Breast epithelium (tissue), 4 donors: Measurements from ENCODE around the gene KIAA0040. TPM values are rescaled to one million over a fixed set of nuclear protein-coding genes. Genes with fewer than 3 reads are reported as not detected.

Source experiments
- DNase-seq, 2 donors: peaks; one replicate each; pipeline ENCODE4 v3.0.0-alpha.2; 2019; ENCODE audit warnings: low spot score in 2 of 2
- H3K27ac ChIP-seq, 2 donors: fragments of 200-600 bp; sonication (generic) in 1 of 2; one replicate each; pipeline ENCODE4 v1.5.1; 2016 to 2019; ENCODE audit warnings: mild to moderate bottlenecking in 1 of 2
- H3K27me3 ChIP-seq, 2 donors: fragments of 200-600 bp; sonication (generic) in 1 of 2; one replicate each; pipeline versions ENCODE4 v1.5.1 to v1.6.0; 2017 to 2019; ENCODE audit warnings: control low read depth in 1 of 2, mild to moderate bottlenecking in 1 of 2
- H3K36me3 ChIP-seq: fragments of 200-600 bp; one replicate; pipeline ENCODE4 v1.5.1; 2019
- H3K4me1 ChIP-seq, 2 donors: fragments of 200-600 bp; sonication (generic); one replicate each; pipeline ENCODE4 v1.5.1; 2016 to 2019; ENCODE audit warnings: control low read depth in 1 of 2
- H3K4me3 ChIP-seq, 3 donors: fragments of 200-600 bp; sonication (generic); 1 replicate in 2 of 3; 2 replicates in 1 of 3; pipeline ENCODE4 v1.5.1; 2016 to 2019; ENCODE audit warnings: mild to moderate bottlenecking in 3 of 3, moderate library complexity in 2 of 3
- H3K9me3 ChIP-seq, 2 donors: fragments of 200-600 bp; sonication (generic) in 1 of 2; one replicate each; pipeline ENCODE4 v1.5.1; 2016 to 2019; ENCODE audit warnings: control low read depth in 1 of 2
- CTCF ChIP-seq, 3 donors: fragments of 450-650 bp; IDR thresholded peaks; one replicate each; pipeline ENCODE4 v1.5.1; 2016 to 2017; ENCODE audit warnings: antibody characterized with exemption in 3 of 3, mild to moderate bottlenecking in 3 of 3, moderate library complexity in 3 of 3
- POLR2A ChIP-seq: fragments of 450-650 bp; IDR thresholded peaks from one replicate; pipeline ENCODE4 v1.6.1; 2016; ENCODE audit warnings: antibody characterized with exemption, mild to moderate bottlenecking, moderate library complexity
- POLR2AphosphoS5 ChIP-seq, 3 donors: sonication (generic); formaldehyde crosslinking; IDR thresholded peaks; one replicate each; pipeline ENCODE4 v1.6.1; 2017; ENCODE audit warnings: antibody characterized with exemption in 3 of 3
- intact Hi-C: fragments of 100-400 bp; cut with DNase I; formaldehyde crosslinking; loops from one replicate; pipeline ENCODE4 v1.15.1; 2023; ENCODE audit warnings: low total_unique reads
- total RNA-seq, 3 donors: library from RNA; depleted of rRNA; stranded (reverse); fragments of >200 nt; gene quantifications; one replicate each; pipeline ENCODE4 v1.1.0, GENCODE V29; 2016

The KIAA0040 gene
- total RNA-seq, 3 donors from 2014 or later: 43.6 to 160 (median 56.9) TPM

DNA sequence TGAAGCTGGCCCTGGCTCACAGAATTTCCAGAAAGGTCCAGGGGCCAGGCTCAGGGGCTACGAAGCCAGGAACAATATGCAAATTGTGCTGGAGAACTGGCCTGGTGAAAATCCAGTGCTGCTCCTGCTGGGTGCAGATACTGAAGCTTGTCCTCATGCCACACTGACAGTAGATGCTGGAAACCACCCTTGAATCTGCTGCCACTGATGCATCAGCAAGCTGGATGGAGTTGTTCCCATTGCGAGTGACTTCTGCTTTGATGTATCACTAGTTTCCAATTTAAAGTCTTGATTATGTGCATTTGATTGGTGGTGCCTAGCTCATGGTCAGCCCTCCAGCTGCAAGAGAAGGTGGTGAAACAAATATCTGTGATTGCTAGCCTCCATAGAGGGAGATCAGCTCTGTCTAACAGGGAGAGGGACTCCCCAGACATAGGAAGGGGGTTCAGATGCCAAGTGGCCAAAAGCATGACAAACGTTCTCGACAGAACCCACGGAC is 11.0 kb upstream of the KIAA0040 start:
- TF ChIP-seq POLR2A (no peak), POLR2AphosphoS5 (IDR thresholded peaks at IDR 0.05) (no peak), CTCF (IDR thresholded peaks at IDR 0.05) (no peak)
- intact Hi-C loops: no loop called here
- Histone ChIP-seq H3K4me3 (no peak overlapping the region), H3K27ac (no peak overlapping the region), H3K36me3 (no peaks in the 10 kb centered on the region), H3K4me1 (peaks cover 0 to 5% of the 10 kb centered on the region in 2 donors), H3K27me3 (no peaks in the 10 kb centered on the region), H3K9me3 (no peaks in the 10 kb centered on the region)
- DNase-seq: no peak

DNA sequence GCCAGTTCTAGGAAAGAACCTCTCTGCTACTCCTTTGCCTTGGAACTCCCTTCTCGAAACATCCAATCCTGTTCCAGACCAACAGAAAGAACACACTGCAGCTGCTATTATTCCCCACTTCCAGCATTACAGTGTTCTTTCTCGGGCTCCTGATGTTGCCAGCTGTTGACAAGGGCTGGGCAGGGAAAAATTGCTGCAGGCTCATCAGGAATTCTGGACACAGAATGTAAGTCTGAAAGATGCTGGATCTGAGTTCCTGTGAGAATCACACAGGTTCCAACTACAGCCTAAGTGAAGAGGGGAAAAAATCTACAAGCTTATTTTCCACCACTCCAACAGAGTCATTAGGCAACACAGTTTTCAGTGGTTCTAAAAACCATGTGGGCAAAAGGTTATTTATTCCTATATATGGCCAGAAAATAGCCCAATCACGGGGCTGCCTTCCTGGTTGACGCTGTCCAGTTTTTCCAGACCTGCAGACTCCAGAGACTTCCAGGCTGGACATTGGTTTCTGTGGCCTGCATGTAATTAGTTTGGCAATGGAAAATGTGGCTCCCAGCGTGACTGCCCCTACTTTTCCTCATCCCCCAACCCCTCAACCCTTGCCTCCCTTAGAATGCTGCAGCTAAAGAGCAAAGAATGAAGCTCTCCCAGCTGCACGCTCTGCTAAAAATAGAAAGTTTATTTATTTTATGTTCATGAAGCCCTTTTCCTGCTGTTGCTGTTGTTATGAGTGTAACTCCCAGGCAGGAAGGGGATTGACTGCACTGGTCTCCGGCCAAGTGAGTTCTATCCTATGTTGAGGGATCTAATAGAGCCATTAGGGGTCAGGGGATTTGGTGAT is 8.3 kb upstream of the KIAA0040 start:
- Histone ChIP-seq H3K27me3 (no peaks in the 10 kb centered on the region), H3K9me3 (no peaks in the 10 kb centered on the region), H3K27ac (peak overlapping the region; percentile 15 to 78), H3K4me3 (no peak overlapping the region), H3K36me3 (no peaks in the 10 kb centered on the region), H3K4me1 (peaks cover 0 to 5% of the 10 kb centered on the region in 2 donors)
- intact Hi-C loops: no loop called here
- TF ChIP-seq POLR2AphosphoS5 (IDR thresholded peaks at IDR 0.05): no peak
- TF ChIP-seq CTCF (IDR thresholded peaks at IDR 0.05): no peak
- TF ChIP-seq POLR2A: no peak
- DNase-seq: no peak

- Histone ChIP-seq H3K4me3 (no peak overlapping the region), H3K27ac (no peak overlapping the region)
- TF ChIP-seq POLR2A (no peak), CTCF (IDR thresholded peaks at IDR 0.05) (no peak), POLR2AphosphoS5 (IDR thresholded peaks at IDR 0.05) (no peak)
Observed at GRCh38 chr1:175198332-175198731, 5.8 kb upstream of the KIAA0040 start.

GRCh38 chr1:175197531-175197930 is 5.0 kb upstream of the KIAA0040 start:
- peaks cover 0 to 8% of the 10 kb centered on the region in 2 donors for H3K4me1 ChIP-seq
- intact Hi-C loops: no loop called here
- TF ChIP-seq POLR2AphosphoS5 (IDR thresholded peaks at IDR 0.05) (peak in 1 of 3 donors; percentile 23), POLR2A (no peak)
- no peaks in the 10 kb centered on the region for H3K36me3 ChIP-seq
- peak in 1 of 2 donors; percentile 67 for DNase-seq
- no peak overlapping the region for H3K4me3 ChIP-seq
- no peaks in the 10 kb centered on the region for H3K27me3 ChIP-seq
- H3K9me3 ChIP-seq: no peaks in the 10 kb centered on the region
- H3K27ac ChIP-seq: peak overlapping the region; percentile 52 to 67

More at GRCh38 chr1:175198332-175198731, 5.8 kb upstream of the KIAA0040 start:
- no peaks in the 10 kb centered on the region for H3K27me3 ChIP-seq
- no peaks in the 10 kb centered on the region for H3K9me3 ChIP-seq
- H3K36me3 ChIP-seq: no peaks in the 10 kb centered on the region
- no peak for DNase-seq
- intact Hi-C loops: no loop called here
- H3K4me1 ChIP-seq: peaks cover 0 to 8% of the 10 kb centered on the region in 2 donors

DNA sequence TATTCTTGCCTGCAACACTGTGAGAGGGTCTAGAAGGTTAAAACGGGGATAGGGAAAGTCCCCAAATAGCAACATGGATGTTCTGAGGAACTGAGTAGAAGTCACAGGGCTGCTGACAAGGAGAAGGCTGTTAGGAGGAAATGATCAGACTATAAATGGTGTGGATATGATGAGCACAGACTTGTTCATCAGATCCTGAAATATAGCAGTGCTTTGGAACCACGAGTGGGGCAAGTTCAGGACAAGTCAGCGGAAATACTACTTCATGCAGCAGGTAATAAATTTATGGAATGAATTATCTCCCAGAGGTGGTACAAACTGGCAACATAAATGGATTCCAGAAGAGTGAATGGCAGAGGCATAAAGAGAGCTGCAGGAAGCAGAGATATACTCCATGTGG is 3.2 kb upstream of the KIAA0040 start:
- no peaks in the 10 kb centered on the region for H3K27me3 ChIP-seq
- no peak for TF ChIP-seq POLR2AphosphoS5 (IDR thresholded peaks at IDR 0.05)
- no peak for TF ChIP-seq POLR2A
- no peak for TF ChIP-seq CTCF (IDR thresholded peaks at IDR 0.05)
- no peak for DNase-seq
- H3K36me3 ChIP-seq: no peaks in the 10 kb centered on the region
- H3K9me3 ChIP-seq: no peaks in the 10 kb centered on the region
- peak overlapping the region; percentile 11 to 59 for H3K27ac ChIP-seq
- H3K4me1 ChIP-seq: peaks cover 0 to 7% of the 10 kb centered on the region in 2 donors
- intact Hi-C loops: no loop called here
- H3K4me3 ChIP-seq: no peak overlapping the region
